Measurements from ENCODE around the gene IER2. TPM values are rescaled to one million over a fixed set of nuclear protein-coding genes. Genes with fewer than 3 reads are reported as not detected.

IER2 gene
- total RNA-seq, 4 donors from 2014 or later = 14.5 to 52.6 (median 20.2) TPM

DNA sequence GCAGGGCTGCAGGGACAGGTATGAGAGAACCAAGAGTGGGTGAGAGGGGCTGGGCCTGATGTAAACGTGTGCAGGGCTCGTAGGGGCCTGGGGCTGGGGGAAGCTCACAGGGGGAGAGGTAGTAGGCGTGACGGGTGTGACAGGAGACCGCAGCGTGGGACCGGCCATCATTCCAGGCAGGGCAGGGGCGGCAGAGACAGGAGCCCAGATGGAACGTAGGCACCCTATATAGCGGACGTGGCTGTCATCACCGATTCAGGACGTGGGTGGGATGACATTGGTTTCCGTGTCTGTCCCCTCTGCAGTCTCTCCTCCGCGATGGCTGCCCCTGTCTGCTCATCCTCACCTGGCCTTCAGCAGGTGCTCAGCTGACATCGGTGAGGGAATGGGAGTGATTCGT, 48.4 kb downstream of the IER2 start:
- TF ChIP-seq, protein P1, sequence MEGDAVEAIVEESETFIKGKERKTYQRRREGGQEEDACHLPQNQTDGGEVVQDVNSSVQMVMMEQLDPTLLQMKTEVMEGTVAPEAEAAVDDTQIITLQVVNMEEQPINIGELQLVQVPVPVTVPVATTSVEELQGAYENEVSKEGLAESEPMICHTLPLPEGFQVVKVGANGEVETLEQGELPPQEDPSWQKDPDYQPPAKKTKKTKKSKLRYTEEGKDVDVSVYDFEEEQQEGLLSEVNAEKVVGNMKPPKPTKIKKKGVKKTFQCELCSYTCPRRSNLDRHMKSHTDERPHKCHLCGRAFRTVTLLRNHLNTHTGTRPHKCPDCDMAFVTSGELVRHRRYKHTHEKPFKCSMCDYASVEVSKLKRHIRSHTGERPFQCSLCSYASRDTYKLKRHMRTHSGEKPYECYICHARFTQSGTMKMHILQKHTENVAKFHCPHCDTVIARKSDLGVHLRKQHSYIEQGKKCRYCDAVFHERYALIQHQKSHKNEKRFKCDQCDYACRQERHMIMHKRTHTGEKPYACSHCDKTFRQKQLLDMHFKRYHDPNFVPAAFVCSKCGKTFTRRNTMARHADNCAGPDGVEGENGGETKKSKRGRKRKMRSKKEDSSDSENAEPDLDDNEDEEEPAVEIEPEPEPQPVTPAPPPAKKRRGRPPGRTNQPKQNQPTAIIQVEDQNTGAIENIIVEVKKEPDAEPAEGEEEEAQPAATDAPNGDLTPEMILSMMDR (IDR thresholded peaks at IDR 0.05; ENCODE audit: low read depth) = no peak

Other genes with a start within 250 kb of the IER2 start
- not detected for gene SYCE2, start 231.1 kb upstream of the IER2 start, total RNA-seq
- gene FARSA, start 216.7 kb upstream of the IER2 start, total RNA-seq = 10 to 100 TPM; 20.1 to 28.6 (median 22.9) TPM
- gene CALR, start 211.8 kb upstream of the IER2 start, total RNA-seq = 100 to 1,000 TPM; 222 to 414 (median 307) TPM
- gene RAD23A, start 204.5 kb upstream of the IER2 start, total RNA-seq = 100 to 1,000 TPM in 1 of 4 donors, 10 to 100 TPM in 3; 52.2 to 123 (median 84.5) TPM
- 10 to 100 TPM; 25.3 to 48.8 (median 31.7) TPM for gene GADD45GIP1, start 193.2 kb upstream of the IER2 start, total RNA-seq
- gene DAND5, start 180.8 kb upstream of the IER2 start, total RNA-seq = not detected
- 100 to 1,000 TPM in 1 of 4 donors, 10 to 100 TPM in 3; 32.8 to 102 (median 47.0) TPM for gene NFIX, start 154.9 kb upstream of the IER2 start, total RNA-seq
- 10 to 100 TPM; 13.7 to 27.7 (median 21.5) TPM for gene LYL1, start 47.6 kb upstream of the IER2 start, total RNA-seq
- 10 to 100 TPM; 19.5 to 35.6 (median 27.2) TPM for gene TRMT1, start 33.7 kb upstream of the IER2 start, total RNA-seq
- gene NACC1, start 32.1 kb upstream of the IER2 start, total RNA-seq = 10 to 100 TPM in 2 of 4 donors, 1 to 10 TPM in 2; 8.5 to 13.6 (median 9.7) TPM
- gene STX10, start within 50 bp of the IER2 start, total RNA-seq = 10 to 100 TPM; 50.5 to 98.4 (median 72.6) TPM

All from subcutaneous adipose tissue (tissue), 4 donors.